Keratinocyte (primary cell): ENCODE data around the gene EYS. TPM values are rescaled to one million over a fixed set of nuclear protein-coding genes. Genes with fewer than 3 reads are reported as not detected.

Source experiments
- DNase-seq: peaks from one replicate; pipeline ENCODE4 v3.0.0-alpha.2; 2011; ENCODE audit warnings: low read depth, missing footprints, low spot score
- FAIRE-seq: peaks from 2 replicates; lab custom pipeline; 2011; peaks lifted over from hg19 to GRCh38; lab: Jason Lieb, UNC
- H2AFZ ChIP-seq: 2 replicates; pipeline ENCODE4 v1.6.0; 2012; ENCODE audit warnings: low read length, control low read depth, inconsistent platforms; ENCODE audit not compliant: control insufficient read depth
- H3K27ac ChIP-seq: 2 replicates; pipeline ENCODE4 v1.5.1; 2011; ENCODE audit warnings: low read length; ENCODE audit not compliant: control insufficient read depth, insufficient read depth
- H3K27me3 ChIP-seq: 3 replicates; pipeline ENCODE4 v1.6.0; 2011; ENCODE audit warnings: low read length; ENCODE audit not compliant: control insufficient read depth, insufficient read depth; ENCODE audit errors: extremely low read depth
- H3K36me3 ChIP-seq, 2 experiments: 2 replicates in 1 of 2; 3 replicates in 1 of 2; pipeline ENCODE4 v1.5.1; 2011; ENCODE audit warnings: low read length in 2 of 2, mild to moderate bottlenecking in 1 of 2; ENCODE audit not compliant: control insufficient read depth in 2 of 2, insufficient read depth in 2 of 2; ENCODE audit errors: extremely low read depth in 1 of 2
- H3K4me1 ChIP-seq: 3 replicates; pipeline ENCODE4 v1.5.1; 2011; ENCODE audit warnings: low read length; ENCODE audit not compliant: control insufficient read depth, insufficient read depth; ENCODE audit errors: extremely low read depth
- H3K4me2 ChIP-seq: 3 replicates; pipeline ENCODE4 v1.6.0; 2011; ENCODE audit warnings: low read depth, low read length; ENCODE audit not compliant: control insufficient read depth, insufficient read depth; ENCODE audit errors: extremely low read depth
- H3K4me3 ChIP-seq, 3 experiments: fragments of 200-600 bp in 1 of 3; sonication (generic) in 1 of 3; 2 replicates in 2 of 3; 3 replicates in 1 of 3; pipeline ENCODE4 v1.5.1; 2011 to 2016; ENCODE audit warnings: low read length in 3 of 3, mild to moderate bottlenecking in 3 of 3, control low read depth in 2 of 3, inconsistent platforms in 1 of 3, low read depth in 1 of 3, mixed read lengths in 1 of 3, mixed run types in 1 of 3, moderate library complexity in 1 of 3; ENCODE audit not compliant: control insufficient read depth in 2 of 3, insufficient read depth in 2 of 3; ENCODE audit errors: extremely low read depth in 1 of 3
- H3K79me2 ChIP-seq: 2 replicates; pipeline ENCODE4 v1.6.0; 2012; ENCODE audit warnings: low read length; ENCODE audit not compliant: control insufficient read depth, insufficient read depth
- H3K9ac ChIP-seq: 3 replicates; pipeline ENCODE4 v1.6.0; 2011; ENCODE audit warnings: low read length; ENCODE audit not compliant: control insufficient read depth, insufficient read depth; ENCODE audit errors: extremely low read depth
- H3K9me1 ChIP-seq: 3 replicates; pipeline ENCODE4 v1.6.0; 2011; ENCODE audit warnings: low read length; ENCODE audit not compliant: control insufficient read depth, insufficient read depth; ENCODE audit errors: extremely low read depth
- H3K9me3 ChIP-seq: 2 replicates; pipeline ENCODE4 v1.5.1; 2012; ENCODE audit warnings: low read depth, low read length; ENCODE audit not compliant: control insufficient read depth
- H4K20me1 ChIP-seq: 3 replicates; pipeline ENCODE4 v1.6.0; 2011; ENCODE audit warnings: low read length; ENCODE audit not compliant: control insufficient read depth, insufficient read depth; ENCODE audit errors: extremely low read depth
- EZH2 ChIP-seq: IDR thresholded peaks from one replicate; pipeline ENCODE4 v1.6.1; 2012; ENCODE audit warnings: inconsistent platforms, mild to moderate bottlenecking, low read length, moderate library complexity
- dilution Hi-C: fragments of 300-500 bp; cut with MboI; formaldehyde crosslinking; loops from one replicate; pipeline ENCODE4 v1.7.0; 2020; ENCODE audit warnings: low sequenced_read_pairs; ENCODE audit not compliant: extremely low pct_ligation_motif_present
- polyA plus RNA-seq, 5 experiments: library from polyadenylated mRNA; depleted of rRNA in 3 of 5; stranded (reverse) in 3 of 5; stranded (forward) in 1 of 5; unstranded in 1 of 5; fragments of >200 nt; gene quantifications; 1 replicate in 1 of 5; 2 replicates in 3 of 5; 3 replicates in 1 of 5; pipeline versions ENCODE4 v1.2.1 to v1.2.3, GENCODE V29; 2011 to 2012; ENCODE audit warnings: missing spikeins in 2 of 5, low read depth in 1 of 5, low replicate concordance in 1 of 5
- TF ChIP-seq, protein P1 (sequence below), 3 experiments: IDR thresholded peaks in 1 of 3; conservative IDR thresholded peaks in 1 of 3; optimal IDR thresholded peaks in 1 of 3; 2 replicates in 2 of 3; 3 replicates in 1 of 3; pipeline versions ENCODE3 to v1.5.1; 2011; ENCODE audit warnings: low read length in 3 of 3, mild to moderate bottlenecking in 3 of 3, moderate library complexity in 2 of 3, control low read depth in 1 of 3, inconsistent platforms in 1 of 3; ENCODE audit not compliant: insufficient read depth in 2 of 3; ENCODE audit errors: extremely low read depth in 1 of 3

Gene EYS
- polyA plus RNA-seq, 1 donor (not counting 4 experiments of a cell fraction or from before 2014, with no cell fraction given) = 0.34 TPM

DNA sequence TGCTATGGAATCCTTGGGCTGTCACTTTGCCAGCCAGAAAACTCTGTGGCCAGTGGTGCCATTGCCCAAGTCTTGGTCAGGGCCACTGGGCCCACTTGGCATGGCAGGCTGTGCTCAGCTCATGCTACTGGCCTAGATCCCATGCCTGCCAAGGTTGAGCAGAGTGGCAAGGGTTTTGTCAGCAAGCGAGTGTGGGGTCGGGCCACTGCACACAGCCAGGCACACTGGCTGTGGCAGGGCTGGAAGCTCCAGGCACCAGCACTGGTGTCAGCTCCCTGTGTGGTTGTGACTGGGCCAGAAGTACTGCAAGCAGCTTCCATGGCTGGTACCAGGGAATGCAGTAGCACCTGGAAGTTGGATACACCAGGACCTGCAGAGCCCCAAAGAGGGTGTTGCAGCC, 846.8 kb downstream of the EYS start:
- Histone ChIP-seq H2AFZ (no peak overlapping the region), H3K4me1 (no peaks in the 10 kb centered on the region), H3K4me2 (no peak overlapping the region), H3K9ac (no peak overlapping the region), H3K79me2 (no peaks in the 10 kb centered on the region), H3K4me3 (no peak overlapping the region), H4K20me1 (no peaks in the 10 kb centered on the region), H3K9me3 (no peaks in the 10 kb centered on the region), H3K9me1 (no peaks in the 10 kb centered on the region), H3K27ac (no peak overlapping the region), H3K36me3 (no peaks in the 10 kb centered on the region), H3K27me3 (no peaks in the 10 kb centered on the region)
- DNase-seq (no peak), FAIRE-seq (no peak)
- dilution Hi-C loops = no loop called here
- TF ChIP-seq, protein P1, sequence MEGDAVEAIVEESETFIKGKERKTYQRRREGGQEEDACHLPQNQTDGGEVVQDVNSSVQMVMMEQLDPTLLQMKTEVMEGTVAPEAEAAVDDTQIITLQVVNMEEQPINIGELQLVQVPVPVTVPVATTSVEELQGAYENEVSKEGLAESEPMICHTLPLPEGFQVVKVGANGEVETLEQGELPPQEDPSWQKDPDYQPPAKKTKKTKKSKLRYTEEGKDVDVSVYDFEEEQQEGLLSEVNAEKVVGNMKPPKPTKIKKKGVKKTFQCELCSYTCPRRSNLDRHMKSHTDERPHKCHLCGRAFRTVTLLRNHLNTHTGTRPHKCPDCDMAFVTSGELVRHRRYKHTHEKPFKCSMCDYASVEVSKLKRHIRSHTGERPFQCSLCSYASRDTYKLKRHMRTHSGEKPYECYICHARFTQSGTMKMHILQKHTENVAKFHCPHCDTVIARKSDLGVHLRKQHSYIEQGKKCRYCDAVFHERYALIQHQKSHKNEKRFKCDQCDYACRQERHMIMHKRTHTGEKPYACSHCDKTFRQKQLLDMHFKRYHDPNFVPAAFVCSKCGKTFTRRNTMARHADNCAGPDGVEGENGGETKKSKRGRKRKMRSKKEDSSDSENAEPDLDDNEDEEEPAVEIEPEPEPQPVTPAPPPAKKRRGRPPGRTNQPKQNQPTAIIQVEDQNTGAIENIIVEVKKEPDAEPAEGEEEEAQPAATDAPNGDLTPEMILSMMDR (optimal IDR thresholded peaks at IDR 0.05 in 1 of 3, IDR thresholded peaks at IDR 0.05 in 1 of 3, conservative IDR thresholded peaks at IDR 0.05 in 1 of 3; ENCODE audit: extremely low read depth in 1 of 3, insufficient read depth in 2 of 3, low read length in 3 of 3) = no peak
- TF ChIP-seq EZH2 = no peak

DNA sequence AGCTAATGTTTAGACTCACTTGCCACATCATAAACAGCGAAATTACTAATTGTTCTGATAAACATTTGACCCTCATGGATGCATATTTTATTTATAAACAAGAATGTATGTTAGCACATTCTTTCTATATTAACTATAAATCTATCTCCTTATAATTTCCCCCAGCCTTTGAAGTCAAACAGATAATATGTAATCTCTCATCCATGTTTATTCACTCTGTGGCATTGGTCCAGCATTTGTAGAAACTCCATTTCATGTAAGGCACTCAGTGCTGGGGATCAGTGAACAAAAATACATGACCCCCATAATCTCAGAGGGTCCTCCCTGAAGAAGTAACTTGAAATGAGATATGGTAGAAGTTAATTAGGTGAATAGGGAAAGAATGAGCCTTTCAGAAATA, 856.9 kb downstream of the EYS start:
- no peaks in the 10 kb centered on the region for H3K79me2 ChIP-seq
- no peaks in the 10 kb centered on the region for H3K4me1 ChIP-seq
- no peak overlapping the region for H3K27ac ChIP-seq
- H3K27me3 ChIP-seq = no peaks in the 10 kb centered on the region
- no peak for DNase-seq
- H2AFZ ChIP-seq = no peak overlapping the region
- dilution Hi-C loops = no loop called here
- H3K9me3 ChIP-seq = no peaks in the 10 kb centered on the region
- FAIRE-seq = no peak
- H3K9me1 ChIP-seq = no peaks in the 10 kb centered on the region
- TF ChIP-seq, protein P1 (optimal IDR thresholded peaks at IDR 0.05 in 1 of 3, IDR thresholded peaks at IDR 0.05 in 1 of 3, conservative IDR thresholded peaks at IDR 0.05 in 1 of 3; ENCODE audit: extremely low read depth in 1 of 3, insufficient read depth in 2 of 3, low read length in 3 of 3) = no peak
- no peak for TF ChIP-seq EZH2
- H4K20me1 ChIP-seq = no peaks in the 10 kb centered on the region
- no peak overlapping the region for H3K4me2 ChIP-seq
- H3K4me3 ChIP-seq = no peak overlapping the region
- no peak overlapping the region for H3K9ac ChIP-seq
- no peaks in the 10 kb centered on the region for H3K36me3 ChIP-seq
